ENCODE results near the gene RIBC2. TPM values are rescaled to one million over a fixed set of nuclear protein-coding genes. Genes with fewer than 3 reads are reported as not detected.

Gene RIBC2
- total and polyA plus RNA-seq, 10 of the 15 experiments (the other 5 are each of a cell fraction or from before 2014, with no cell fraction given), result 0.10 TPM; not detected in 9

GRCh38 chr22:45448431-45448830 lies 34.9 kb downstream of the RIBC2 start:
- no TSS peak for BruUV-seq (replicated peaks)
- DNase-seq (ENCODE audit: low read depth, low spot score) (no peak), FAIRE-seq (no peak), ATAC-seq (no peak)
- Histone ChIP-seq H3K36me3 (ENCODE audit: control insufficient read depth in 2 of 2, insufficient read depth in 2 of 2, low read length in 1 of 2) (no peaks in the 10 kb centered on the region), H3K9me3 (replicated peaks; ENCODE audit: control insufficient read depth, insufficient read depth, low read length) (no peaks in the 10 kb centered on the region), H2AFZ (ENCODE audit: control insufficient read depth, low read depth, low read length) (no peak overlapping the region), H3K27ac (ENCODE audit: control insufficient read depth, insufficient read depth) (no peak overlapping the region), H3K27me3 (replicated peaks in 1 of 2; ENCODE audit: control insufficient read depth in 2 of 2, insufficient read depth in 2 of 2, low read length in 1 of 2) (no peaks in the 10 kb centered on the region; a peak in 1 of 4 replicates), H3K79me2 (ENCODE audit: control insufficient read depth, insufficient read depth, low read length) (no peaks in the 10 kb centered on the region), H3K9ac (ENCODE audit: control insufficient read depth, insufficient read depth, low read length) (no peak overlapping the region), H3K4me3 (no peak overlapping the region), H3K4me2 (ENCODE audit: control insufficient read depth, insufficient read depth) (no peak overlapping the region), H4K20me1 (ENCODE audit: control insufficient read depth, insufficient read depth) (no peaks in the 10 kb centered on the region), H3K4me1 (ENCODE audit: control insufficient read depth, insufficient read depth, low read length) (no peaks in the 10 kb centered on the region)
- intact Hi-C loops (cut with micrococcal nuclease; ENCODE audit: unreplicated experiment) (no loop called here), in situ Hi-C loops (cut with MboI) (no loop called here)
- CTCF ChIA-PET, result no interaction called here
- SMC1A ChIA-PET (ENCODE audit: uncharacterized antibody, unreplicated experiment), result no interaction called here
- RAD21 ChIA-PET (ENCODE audit: unreplicated experiment), result no interaction called here
- POLR2A ChIA-PET, result no interaction called here
- WGBS (ENCODE audit: insufficient coverage, insufficient replicate concordance, low lambda C conversion rate, missing lambda C conversion rate), result 36% methylated on average over 9 of the region's 9 CpGs
- TF ChIP-seq BCLAF1 (IDR thresholded peaks at IDR 0.05), result no peak
- no peak for TF ChIP-seq SUPT20H (IDR thresholded peaks at IDR 0.05; ENCODE audit: borderline replicate concordance, control insufficient read depth, low read depth, low read length)
- TF ChIP-seq CUX1 (IDR thresholded peaks at IDR 0.05; ENCODE audit: insufficient replicate concordance, low read depth, low read length), result no peak
- TF ChIP-seq TARDBP (IDR thresholded peaks at IDR 0.05; ENCODE audit: borderline replicate concordance), result no peak
- no peak for TF ChIP-seq REST (IDR thresholded peaks at IDR 0.05; ENCODE audit: low read depth, low read length)
- TF ChIP-seq ZNF274 (IDR thresholded peaks at IDR 0.05; ENCODE audit: insufficient read depth, insufficient read length), result no peak
- TF ChIP-seq RAD21 (IDR thresholded peaks at IDR 0.05; ENCODE audit: insufficient read depth, low read depth, low read length), result no peak
- TF ChIP-seq TCF7 (IDR thresholded peaks at IDR 0.05; ENCODE audit: borderline replicate concordance), result no peak
- TF ChIP-seq ZNF24 (IDR thresholded peaks at IDR 0.05), result no peak
- no peak for TF ChIP-seq ZZZ3 (IDR thresholded peaks at IDR 0.05; ENCODE audit: control insufficient read depth, insufficient read length, low read depth)
- TF ChIP-seq NR2C1 (IDR thresholded peaks at IDR 0.05), result no peak
- TF ChIP-seq JUNB (IDR thresholded peaks at IDR 0.05), result no peak
- TF ChIP-seq JUND (IDR thresholded peaks at IDR 0.05; ENCODE audit: low read depth, low read length), result no peak
- no peak for TF ChIP-seq CHD2 (IDR thresholded peaks at IDR 0.05; ENCODE audit: borderline replicate concordance, low read depth, low read length)
- TF ChIP-seq RB1 (IDR thresholded peaks at IDR 0.05; ENCODE audit: borderline replicate concordance), result no peak
